NCI-H2227 treated with DMSO at 0.1 percent for 48 hours (cell line): ENCODE results near the gene SEMA3A.
A peak's percentile ranks its signal among the peaks of the same experiment; 100 is the strongest.
"Not testable (repeated sequence)": the region's sequence is repeated elsewhere in the genome, so short reads cannot be mapped to it uniquely, and the experiment has no call there.

Experiments
- DNase-seq: peaks from one replicate; lab custom pipeline; 2025; lab: John Stamatoyannopoulos, UW

Gene SEMA3A

DNA sequence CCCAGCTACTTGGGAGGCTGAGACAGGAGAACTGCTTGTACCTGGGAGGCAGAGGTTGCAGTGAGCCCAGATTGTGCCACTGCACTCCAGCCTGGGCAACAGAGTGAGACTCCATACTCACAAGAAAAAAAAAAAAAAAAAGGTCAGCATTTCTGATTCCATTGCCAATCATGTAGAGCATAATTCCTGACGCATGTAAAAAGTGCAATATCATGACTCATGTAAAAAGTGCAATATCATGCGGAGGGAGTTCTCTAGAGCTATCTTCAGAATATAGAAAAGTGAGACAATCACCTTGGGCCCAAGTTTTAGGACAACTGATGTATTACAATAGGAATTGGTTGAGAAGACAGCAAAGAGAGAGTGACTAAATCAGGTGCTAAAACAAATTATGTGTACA is 85.8 kb downstream of the SEMA3A start:
- no peak for DNase-seq

DNA sequence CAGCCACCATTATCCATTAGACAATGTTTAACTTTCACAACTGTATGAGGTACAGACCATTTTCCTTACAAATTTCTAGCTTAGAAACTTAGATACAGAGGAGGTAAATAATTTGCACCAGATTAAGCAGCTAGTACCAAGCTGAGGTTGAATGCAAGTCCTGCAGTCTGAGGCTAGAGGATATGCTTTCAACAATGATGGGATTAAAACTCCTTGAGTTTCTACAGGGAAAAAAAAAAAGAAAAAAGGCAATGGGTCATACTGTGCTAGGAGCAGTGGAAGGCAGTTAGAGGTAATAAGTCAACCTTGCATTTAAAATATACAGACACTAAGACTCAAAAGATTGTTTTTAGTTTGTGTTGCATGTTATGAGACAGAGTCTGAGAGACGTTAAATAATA is 86.5 kb downstream of the SEMA3A start:
- no peak for DNase-seq

DNA sequence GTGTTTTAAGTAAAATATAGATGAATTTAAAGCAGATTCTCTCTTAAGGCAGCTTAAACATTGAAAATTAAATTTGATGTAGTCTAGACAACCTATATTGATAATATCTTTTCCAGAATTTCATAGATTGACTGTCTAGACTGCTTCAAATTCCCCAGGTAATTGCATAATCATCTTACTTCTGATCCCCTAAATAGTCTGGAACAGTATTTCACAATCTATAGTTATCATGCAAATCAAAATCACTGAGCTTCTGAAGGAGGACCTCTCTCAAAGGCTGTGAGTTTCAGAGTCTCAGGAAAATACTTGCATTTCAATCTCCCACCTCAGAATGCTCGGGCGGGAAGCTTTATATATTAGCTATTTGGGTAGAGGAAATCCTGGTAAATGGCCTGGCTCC is 87.3 kb downstream of the SEMA3A start:
- no peak for DNase-seq

DNA sequence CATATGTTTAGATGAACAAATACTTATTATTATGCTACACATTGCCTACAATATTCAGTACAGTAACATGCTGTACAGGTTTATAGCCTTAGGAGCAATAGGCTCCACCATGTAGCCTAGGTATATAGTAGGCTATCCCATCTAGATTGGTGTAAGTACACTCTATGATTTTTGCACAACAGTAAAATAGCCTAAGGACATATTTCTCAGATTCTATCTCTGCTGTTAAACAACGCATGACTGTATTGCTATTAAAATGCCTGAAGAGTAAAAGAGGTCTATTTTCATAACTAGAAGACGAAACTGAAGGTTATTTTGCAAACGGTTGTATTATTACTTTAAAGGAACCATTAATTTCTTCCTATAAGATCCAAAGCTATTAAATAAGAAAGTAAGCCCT is 88.3 kb downstream of the SEMA3A start:
- DNase-seq, result no peak

DNA sequence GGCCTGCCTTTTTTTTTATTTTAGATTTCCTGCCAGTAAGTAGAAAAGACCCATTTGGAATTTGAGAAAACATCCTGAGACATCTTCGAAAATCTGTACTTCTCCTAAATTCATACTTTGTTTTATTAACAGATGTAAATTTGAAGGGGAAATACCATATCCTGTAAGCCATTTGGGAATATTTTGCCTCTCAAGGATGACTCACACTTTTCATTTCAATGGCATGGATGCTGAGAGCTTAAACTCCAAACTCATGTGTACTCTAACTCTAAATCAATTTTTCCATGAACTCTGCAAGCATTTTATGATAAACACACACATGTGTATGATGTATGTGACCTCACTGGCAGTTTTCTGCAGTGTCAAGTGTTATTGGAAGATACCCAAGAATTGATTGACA is 89.0 kb downstream of the SEMA3A start:
- DNase-seq, result no peak

DNA sequence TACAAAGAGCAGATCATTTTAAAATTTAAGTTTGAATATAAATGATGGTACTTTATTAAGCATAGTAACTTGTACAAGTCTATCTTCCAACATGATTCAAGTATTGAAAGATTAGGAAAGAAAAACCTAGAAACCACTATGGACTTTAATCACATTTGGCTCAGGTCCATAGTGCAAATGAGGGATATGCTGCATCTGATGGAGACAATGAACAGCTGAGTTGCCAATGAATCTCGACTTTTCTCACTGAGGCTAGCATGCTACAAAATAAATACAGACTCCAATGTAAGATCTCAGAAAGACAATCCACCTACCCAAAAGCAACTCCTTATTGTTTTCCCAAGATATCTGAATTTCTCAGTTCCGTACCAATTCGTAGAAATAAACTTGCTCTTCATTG is 89.8 kb downstream of the SEMA3A start:
- DNase-seq, result no peak

DNA sequence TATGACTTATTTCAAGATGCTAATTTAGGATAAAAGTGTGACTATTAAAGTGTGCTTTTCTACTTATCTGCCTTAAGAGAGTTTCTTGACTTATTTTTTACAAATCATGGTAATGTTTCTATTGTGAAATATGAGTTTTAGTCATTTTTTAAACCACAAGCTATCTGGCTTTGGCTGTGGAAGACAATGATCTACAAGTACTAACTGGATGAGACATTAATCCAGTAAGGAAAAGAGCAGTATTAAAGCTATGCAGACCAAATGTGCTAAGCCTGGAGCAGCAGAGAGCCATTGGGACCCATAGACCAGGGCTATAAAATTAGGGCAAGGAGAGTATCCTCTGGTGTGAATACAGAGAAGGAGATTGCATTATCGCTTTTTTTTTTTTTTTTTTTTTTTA is 92.4 kb downstream of the SEMA3A start:
- no peak for DNase-seq

DNA sequence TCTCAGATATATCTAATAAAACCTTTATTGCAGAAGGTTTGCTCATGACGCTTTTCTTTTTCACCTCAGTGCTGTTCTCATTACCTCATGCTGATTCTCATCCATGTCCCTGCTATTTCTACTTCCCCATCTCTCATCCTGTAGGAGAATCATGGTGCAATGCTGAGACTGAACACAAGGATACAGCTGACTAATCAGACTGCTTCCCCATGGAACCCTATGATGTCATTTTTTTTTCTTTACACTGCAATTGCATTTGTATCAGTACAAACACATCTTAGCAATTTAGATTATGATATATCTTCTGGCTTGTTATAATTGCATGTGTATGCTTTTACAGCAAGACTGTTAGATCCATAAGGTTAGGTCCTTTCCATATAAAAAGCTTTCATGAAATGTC is 93.7 kb downstream of the SEMA3A start:
- DNase-seq, result no peak

DNA sequence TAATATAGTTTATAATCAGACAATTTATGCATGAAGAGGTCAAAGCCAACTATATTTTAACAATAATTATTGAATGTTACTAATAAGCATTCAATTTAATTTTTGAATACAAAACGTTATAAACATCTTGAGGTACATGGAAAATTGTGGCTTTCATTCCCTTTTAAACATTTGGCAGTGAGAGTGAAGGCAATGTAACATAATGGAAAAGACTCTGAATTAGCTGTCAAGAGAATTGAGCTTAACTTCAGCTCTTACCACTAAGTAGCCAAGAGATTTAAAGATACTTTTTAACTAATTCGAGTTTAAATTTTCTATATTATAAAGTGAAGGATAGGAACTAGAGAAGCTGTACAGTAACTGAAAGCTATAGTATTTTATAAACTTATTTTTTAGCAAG is 98.6 kb downstream of the SEMA3A start:
- DNase-seq, result no peak

DNA sequence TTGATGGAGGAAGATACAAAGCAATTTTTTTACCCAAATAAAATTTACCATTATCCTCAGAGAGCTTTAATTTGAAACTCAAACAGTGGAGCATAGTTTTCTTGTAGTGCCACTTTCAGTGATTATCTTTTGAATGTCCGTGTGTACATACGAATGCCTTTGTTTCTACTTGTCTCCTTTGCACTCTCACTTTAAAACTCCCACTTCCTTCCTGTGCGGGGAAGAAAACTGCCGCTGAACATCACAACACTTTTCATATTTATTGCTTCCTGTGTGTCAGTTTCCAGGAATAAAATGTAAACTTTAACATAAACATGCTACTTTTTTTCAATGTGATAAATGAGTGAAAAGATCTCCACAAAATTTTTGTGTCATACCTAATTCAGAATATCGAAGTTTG is 102.4 kb downstream of the SEMA3A start:
- DNase-seq, result no peak

DNA sequence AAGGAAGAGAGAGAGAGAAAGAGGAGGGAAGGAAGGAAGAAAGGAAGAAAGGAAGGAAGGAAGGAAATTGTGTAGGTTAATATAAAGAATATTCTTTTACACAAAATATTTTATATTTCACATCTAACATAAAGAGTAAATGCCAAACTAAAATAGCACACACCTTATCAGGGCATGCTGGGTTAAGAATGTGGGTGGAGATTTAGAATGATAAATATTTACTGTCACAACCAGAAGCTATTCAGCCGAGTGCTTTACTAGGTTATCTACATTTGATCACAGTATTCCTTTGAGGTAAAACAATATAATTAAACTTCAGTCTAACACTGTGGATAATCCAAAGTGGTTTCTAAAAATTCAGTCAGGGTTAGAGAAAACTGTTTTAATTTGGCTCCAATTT is 103.3 kb downstream of the SEMA3A start:
- no peak for DNase-seq

DNA sequence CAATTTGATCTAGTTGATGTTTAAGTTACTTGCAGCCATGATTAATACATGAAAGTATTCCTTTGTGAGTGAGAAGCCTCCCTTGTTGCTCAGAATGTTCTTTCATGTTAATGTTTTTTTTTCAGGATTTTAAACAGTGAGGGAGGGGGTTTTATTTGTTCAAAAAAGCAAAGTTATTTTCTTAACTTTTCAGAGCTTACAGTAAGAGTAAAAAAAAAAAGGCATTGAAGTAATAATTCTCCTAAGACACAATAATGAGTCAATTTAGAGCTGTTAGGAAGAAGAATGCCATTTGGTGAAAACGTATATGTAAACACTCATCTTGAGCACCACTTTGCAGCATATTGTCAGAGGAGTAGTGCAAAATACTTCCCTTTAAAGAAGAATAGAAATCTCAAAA is 105.8 kb downstream of the SEMA3A start:
- DNase-seq, result peak; percentile 15

DNA sequence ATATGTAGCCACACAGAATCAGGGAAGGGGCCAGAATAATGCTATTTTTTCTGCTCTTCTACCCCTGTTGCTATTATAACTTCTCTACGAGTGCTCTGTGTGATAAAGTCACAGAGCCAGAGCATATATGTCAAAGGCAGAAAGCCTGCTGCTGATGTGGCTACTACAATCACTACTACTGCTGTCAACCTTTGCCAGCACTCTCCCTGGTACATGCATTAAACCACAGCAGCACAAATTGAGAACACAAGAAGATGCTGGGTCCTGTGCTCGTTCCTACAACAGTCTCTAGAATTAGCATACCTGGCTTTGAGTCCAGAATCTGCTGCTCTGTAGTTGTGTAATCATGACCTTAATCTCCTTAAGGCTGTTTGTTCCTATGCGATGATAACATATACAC is 108.6 kb downstream of the SEMA3A start:
- no peak for DNase-seq

DNA sequence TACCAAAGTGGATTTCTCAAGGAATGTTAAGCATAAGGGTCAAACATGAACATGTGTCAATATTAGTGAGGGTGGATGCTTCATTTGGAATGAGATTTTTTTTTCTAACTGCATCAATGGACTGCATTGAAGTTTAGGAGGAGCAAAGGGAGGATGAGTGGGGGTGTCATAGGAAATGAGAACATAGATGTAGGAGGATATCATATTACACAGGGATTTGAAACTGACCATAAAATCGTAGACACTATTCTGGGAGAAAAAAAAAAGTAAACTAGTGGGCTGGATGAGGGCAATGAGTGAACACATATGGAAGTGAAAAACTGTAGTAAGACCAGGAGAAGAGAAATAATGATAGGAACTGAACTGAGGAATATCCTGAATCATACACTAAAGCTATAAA is 109.4 kb downstream of the SEMA3A start:
- DNase-seq, result no peak

DNA sequence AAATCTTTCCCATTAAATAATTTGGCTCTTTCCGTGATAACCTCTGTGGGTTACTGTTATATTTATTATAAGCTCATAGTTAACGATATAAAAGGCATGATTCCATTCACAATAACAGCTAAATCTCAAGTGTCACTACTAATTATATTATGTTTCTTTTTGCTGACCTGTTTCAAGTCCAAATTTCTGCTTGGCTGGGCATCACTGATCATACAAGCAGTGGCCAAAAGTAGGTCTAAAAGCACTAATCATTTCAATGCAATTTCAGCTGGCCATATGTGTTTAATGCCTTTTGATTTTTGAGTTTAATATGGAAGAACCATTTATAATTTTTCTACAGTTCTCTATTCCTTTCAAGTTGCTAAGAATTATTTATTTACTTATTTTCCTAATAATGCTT is 110.7 kb downstream of the SEMA3A start:
- DNase-seq, result no peak

DNA sequence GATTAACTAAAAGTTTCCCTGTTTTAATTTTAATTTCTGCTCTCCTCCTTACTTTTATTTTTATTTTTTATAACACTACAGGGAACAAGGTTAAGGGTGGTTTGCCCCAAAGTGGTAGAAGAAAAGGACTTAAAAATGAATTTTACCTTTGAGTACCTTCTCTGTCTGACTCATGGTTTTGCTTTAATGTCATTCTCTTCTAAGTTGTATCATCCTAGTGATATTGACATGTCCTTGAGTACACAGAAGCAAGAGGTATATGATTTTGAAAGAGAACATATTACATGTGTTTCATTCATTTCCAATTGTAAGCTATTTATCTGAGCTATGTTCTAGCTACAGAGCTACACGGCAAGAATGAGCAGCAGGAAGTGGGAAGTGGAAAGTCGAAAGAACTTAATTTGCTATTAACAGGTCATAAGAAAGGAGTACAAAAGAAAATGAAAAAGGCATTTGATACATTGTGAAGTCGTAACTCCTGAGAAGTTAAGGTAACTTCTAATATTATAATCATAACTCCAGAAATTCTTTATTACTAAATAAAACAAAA is 112.5 kb downstream of the SEMA3A start:
- no peak for DNase-seq

DNA sequence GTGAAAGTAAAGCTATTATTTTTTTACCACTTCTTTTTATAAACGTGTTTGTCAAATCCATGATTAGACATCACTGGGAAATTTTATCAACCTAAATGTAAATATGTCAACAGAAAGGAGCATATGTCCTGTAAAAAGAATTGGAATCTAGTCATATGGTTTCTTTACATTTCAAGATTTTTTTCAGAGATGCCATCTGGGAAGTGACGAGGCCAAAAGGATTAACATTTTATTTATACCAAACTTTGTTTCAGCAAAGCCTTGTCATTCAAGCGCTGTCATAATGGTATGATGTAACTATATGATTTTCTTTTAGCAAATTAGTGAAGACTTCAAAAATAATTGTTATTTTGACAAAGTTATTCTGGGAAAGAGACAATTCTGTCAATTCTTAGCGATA is 117.3 kb downstream of the SEMA3A start:
- no peak for DNase-seq

DNA sequence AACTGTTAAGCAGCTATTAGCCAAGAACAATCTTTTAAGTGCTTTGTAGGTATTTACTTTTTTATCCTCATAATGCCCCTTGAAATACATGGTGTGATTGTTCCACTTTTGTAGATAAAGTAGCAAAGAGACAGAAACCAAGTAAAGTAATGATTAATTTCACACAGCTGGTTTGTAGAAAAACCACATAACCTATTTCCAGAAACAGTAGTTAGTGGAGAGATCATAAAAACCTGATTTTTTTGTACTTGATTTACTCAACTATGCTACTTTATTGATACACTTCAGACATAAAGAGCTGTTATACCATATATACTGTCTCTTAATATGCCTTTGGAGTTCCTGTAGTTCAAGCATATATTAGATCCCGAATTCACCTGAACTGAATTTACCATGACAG is 118.4 kb downstream of the SEMA3A start:
- no peak for DNase-seq

DNA sequence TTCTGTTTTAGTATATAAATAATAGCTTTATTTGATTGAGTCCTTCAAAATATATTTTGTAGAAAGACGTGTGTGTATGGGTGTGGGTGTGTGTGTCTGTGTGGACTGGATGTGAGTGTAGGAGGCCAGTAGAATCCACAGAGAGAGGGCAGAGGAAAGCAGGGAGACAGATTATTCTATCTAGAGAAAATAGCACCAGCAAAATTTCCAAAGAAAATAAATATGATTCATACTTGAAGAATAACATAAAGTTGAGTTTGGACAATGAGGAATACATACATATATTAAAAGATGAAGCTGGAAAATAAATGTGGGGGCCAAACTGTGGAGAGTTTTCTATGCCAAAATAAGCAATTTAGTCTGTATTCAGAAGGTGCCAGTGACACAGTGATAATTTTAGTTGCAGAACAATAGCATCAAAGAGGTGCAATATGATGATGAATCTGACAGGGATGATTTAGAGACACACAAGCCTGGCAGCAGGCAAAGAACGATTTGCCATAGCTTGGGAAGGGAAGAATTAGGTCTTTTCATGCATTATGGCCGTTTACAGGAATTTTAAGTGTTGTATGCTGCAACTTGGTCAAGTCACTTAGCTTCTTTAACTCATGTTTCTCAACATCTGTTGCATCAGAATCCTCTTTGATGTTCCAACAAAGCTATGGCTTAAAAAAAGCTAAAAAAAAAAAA is 121.3 kb downstream of the SEMA3A start:
- DNase-seq, result no peak

DNA sequence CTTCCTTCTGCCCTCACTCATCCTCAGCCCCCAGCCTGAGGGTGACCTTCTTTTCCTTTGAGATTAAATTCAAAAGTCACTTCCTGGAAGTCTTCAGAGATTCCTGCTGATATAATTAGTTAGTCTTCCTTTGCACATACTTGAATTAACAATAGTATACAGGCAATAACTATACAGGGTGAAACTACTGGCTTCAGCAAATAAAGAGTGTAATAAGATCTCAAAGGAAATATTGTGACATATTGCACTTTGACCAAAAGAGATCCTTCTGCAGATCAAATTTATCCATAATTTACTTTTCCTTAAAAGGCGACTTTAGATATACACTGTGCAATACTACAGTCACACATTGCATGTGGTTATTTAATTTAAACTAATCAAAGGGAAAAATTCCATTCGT is 123.8 kb downstream of the SEMA3A start:
- no peak for DNase-seq

DNA sequence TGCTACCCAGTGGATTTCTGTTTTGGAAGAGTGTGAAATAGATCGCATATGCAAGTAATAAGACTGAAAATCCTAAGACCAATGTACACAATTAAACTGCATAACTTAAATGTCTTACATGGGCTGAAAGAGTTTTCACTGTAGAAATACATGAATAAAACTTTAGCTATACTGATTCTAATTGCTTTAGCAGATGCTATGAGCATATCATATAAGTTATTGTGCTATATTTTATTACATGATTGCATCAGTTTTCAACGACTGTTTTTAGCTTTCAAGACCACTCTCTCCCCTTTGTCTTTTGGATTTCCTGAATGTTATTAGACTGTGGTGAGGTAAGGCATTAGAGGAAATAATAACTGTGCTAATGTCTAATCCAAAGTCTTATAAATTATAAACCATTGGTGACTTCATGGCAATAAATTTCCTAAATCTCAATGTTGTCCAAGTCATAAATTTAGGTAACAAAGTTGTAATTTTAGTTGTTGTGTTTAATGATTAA is 124.5 kb downstream of the SEMA3A start:
- DNase-seq, result no peak

DNA sequence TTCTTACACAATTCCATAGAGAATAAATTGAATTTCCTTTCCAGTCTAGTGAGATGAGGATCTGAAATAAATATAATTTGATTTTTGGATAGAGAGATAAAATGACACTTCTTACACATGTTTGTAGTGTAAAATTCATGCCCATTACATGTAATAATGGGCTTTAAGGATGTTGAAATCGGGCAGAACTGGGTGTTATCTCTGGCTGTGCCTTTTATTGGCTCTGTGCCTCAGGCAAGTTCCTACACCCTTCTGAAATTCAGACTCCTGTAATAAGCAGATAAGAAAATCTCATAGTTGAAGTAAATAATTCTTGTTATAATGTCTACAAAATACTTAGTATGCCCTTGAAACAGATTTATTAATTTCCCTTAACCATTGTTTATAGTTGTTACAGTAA is 125.6 kb downstream of the SEMA3A start:
- DNase-seq, result no peak

DNA sequence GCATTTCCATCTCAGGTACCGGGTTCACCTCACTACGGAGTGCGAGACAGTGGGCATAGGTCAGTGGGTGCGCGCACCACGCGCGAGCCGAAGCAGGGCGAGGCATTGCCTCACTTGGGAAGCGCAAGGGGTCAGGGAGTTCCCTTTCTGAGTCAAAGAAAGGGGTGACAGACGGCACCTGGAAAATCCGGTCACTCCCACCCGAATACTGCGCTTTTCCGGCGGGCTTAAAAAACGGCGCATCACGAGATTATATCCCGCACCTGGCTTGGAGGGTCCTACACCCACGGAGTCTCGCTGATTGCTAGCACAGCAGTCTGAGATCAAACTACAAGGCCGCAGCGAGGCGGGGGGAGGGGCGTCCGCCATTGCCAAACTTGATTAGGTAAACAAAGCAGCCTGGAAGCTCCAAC is 132.1 kb downstream of the SEMA3A start:
- DNase-seq, result not testable (repeated sequence)

DNA sequence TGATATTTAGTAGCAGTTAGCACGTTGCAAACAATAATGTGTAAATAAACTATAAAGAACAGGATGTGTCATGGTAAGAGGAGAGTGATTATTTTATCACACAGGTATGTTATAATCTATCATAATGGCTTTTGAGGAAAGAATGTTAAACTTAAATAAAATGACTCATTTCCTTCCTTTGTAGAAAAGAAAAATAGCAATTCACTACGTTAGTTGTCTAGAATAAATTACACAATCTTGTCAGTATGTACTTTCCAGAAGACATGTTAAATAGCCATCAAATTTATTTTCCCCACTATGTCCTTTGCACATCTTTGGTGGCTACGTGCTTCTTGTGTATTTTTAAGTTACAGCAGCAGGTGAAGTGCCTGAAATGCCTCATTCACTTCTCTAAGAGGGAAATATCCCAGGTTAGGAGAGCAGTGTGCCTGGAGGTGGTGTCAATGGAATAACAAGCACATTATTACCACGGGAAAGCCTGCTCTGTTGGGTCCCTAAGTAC is 133.8 kb downstream of the SEMA3A start:
- no peak for DNase-seq
